Body of pancreas (tissue), 4 donors: ENCODE data around the gene WIPF3. TPM values are rescaled to one million over a fixed set of nuclear protein-coding genes. Genes with fewer than 3 reads are reported as not detected.

ENCODE experiments used
- ATAC-seq: fragments of 150-250 bp; one replicate; pipeline ENCODE4 v1.9.1; 2016
- DNase-seq, 4 donors: peaks; one replicate each; pipeline ENCODE4 v3.0.0-alpha.2; 2019
- H3K27ac ChIP-seq, 4 donors: fragments of 200-600 bp; sonication (generic); 1 replicate in 3 of 4; 2 replicates in 1 of 4; pipeline versions ENCODE4 v1.5.1 to v1.6.1; 2016 to 2019; ENCODE audit warnings: mild to moderate bottlenecking in 1 of 4, mixed read lengths in 1 of 4, moderate library complexity in 1 of 4
- H3K27me3 ChIP-seq, 2 donors: fragments of 200-600 bp; sonication (generic); one replicate each; pipeline ENCODE4 v1.6.0; 2016; ENCODE audit warnings: mild to moderate bottlenecking in 1 of 2
- H3K36me3 ChIP-seq, 2 donors: fragments of 200-600 bp; sonication (generic); replicated peaks in 1 of 2; 2 replicates each; pipeline ENCODE4 v1.5.1; 2016; ENCODE audit warnings: low read depth in 2 of 2; ENCODE audit not compliant: insufficient read depth in 1 of 2
- H3K4me1 ChIP-seq: fragments of 200-600 bp; sonication (generic); one replicate; pipeline ENCODE4 v1.6.0; 2016
- H3K4me3 ChIP-seq, 2 donors: fragments of 200-600 bp; sonication (generic); 1 replicate in 1 of 2; 2 replicates in 1 of 2; pipeline ENCODE4 v1.5.1; 2016 to 2019
- H3K9me3 ChIP-seq, 3 donors: fragments of 200-600 bp; sonication (generic); 1 replicate in 2 of 3; 2 replicates in 1 of 3; pipeline ENCODE4 v1.5.1; 2016
- POLR2A ChIP-seq, 3 donors: fragments of 450-650 bp; IDR thresholded peaks; one replicate each; pipeline ENCODE4 v1.6.1; 2016; ENCODE audit warnings: antibody characterized with exemption in 3 of 3, mild to moderate bottlenecking in 2 of 3
- WGBS, 2 donors: methylation state at CpG; one replicate each; pipeline ENCODE4 v1.1.5; 2017; 5-methylcytosine and 5-hydroxymethylcytosine counted together
- intact Hi-C: fragments of 100-400 bp; cut with DNase I; formaldehyde crosslinking; loops from one replicate; pipeline ENCODE4 v1.15.1; 2023
- total RNA-seq, 2 donors: library from RNA; depleted of rRNA; stranded (reverse); fragments of >200 nt; gene quantifications; one replicate each; pipeline ENCODE4 v1.1.0, GENCODE V29; 2016
- TF ChIP-seq, protein P1 (sequence below), 7 experiments: fragments of 450-650 bp in 4 of 7; fragments of 200-600 bp in 3 of 7; sonication (generic) in 3 of 7; IDR thresholded peaks; one replicate each; pipeline ENCODE4 v1.5.1; 2016 to 2019; ENCODE audit warnings: antibody characterized with exemption in 7 of 7

The WIPF3 gene
- total RNA-seq, 2 donors from 2014 or later, result 0.33 to 1.0 TPM

DNA sequence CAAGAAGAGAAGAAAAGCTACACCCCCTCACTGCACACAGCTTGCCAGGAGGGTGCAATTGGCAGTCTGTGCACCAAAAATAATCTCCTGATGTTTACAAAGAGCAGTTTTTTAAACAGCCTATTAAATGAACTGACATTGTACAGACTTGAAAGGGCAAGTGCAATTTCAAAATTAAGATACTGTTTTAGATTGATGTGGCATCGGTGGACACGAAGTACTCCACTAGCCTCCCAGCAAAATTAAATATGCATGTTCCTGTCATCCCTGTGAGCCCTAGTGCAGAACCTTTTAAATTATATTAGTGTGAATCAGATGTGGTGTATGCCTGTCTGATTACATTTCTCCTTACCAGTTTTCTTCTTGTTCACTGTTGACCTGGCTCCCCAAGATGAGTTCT, 87.9 kb downstream of the WIPF3 start:
- no peak overlapping the region for H3K4me3 ChIP-seq
- TF ChIP-seq, protein P1, sequence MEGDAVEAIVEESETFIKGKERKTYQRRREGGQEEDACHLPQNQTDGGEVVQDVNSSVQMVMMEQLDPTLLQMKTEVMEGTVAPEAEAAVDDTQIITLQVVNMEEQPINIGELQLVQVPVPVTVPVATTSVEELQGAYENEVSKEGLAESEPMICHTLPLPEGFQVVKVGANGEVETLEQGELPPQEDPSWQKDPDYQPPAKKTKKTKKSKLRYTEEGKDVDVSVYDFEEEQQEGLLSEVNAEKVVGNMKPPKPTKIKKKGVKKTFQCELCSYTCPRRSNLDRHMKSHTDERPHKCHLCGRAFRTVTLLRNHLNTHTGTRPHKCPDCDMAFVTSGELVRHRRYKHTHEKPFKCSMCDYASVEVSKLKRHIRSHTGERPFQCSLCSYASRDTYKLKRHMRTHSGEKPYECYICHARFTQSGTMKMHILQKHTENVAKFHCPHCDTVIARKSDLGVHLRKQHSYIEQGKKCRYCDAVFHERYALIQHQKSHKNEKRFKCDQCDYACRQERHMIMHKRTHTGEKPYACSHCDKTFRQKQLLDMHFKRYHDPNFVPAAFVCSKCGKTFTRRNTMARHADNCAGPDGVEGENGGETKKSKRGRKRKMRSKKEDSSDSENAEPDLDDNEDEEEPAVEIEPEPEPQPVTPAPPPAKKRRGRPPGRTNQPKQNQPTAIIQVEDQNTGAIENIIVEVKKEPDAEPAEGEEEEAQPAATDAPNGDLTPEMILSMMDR (IDR thresholded peaks at IDR 0.05), result no peak
- TF ChIP-seq POLR2A (IDR thresholded peaks at IDR 0.05), result no peak
- ATAC-seq (no peak), DNase-seq (no peak)
- H3K9me3 ChIP-seq, result no peaks in the 10 kb centered on the region
- no peak overlapping the region for H3K27ac ChIP-seq
- WGBS, 2 donors, result 72 to 79% methylated on average over 2 of the region's 2 CpGs
- intact Hi-C loops, result no loop called here
- no peaks in the 10 kb centered on the region for H3K36me3 ChIP-seq
- no peaks in the 10 kb centered on the region for H3K4me1 ChIP-seq
- H3K27me3 ChIP-seq, result no peaks in the 10 kb centered on the region

DNA sequence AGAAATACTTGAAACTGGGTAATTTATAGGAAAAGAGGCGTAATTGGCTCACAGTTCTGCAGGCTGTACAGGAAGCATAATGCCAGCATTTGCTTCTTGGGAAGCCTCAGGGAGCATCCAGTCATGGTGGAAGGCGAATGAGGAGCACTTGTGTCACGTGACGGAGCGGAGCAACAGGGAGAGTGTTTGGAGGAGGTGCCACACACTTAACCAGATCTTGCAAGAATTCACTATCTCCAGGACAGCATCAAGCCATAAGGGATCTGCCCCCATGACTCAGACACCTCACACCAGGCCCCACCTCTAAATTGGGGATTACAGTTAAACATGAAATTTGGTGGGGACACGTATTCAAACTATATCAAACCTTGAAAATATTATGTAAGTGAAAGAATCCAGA, 89.3 kb downstream of the WIPF3 start:
- WGBS, 2 donors, result 78 to 87% methylated on average over 6 of the region's 6 CpGs
- no peak for TF ChIP-seq POLR2A (IDR thresholded peaks at IDR 0.05)
- TF ChIP-seq, protein P1 (IDR thresholded peaks at IDR 0.05), result no peak
- Histone ChIP-seq H3K36me3 (no peaks in the 10 kb centered on the region), H3K9me3 (no peaks in the 10 kb centered on the region), H3K27ac (no peak overlapping the region), H3K4me3 (no peak overlapping the region), H3K4me1 (no peaks in the 10 kb centered on the region), H3K27me3 (no peaks in the 10 kb centered on the region)
- intact Hi-C loops, result no loop called here
- no peak for DNase-seq
- no peak for ATAC-seq

DNA sequence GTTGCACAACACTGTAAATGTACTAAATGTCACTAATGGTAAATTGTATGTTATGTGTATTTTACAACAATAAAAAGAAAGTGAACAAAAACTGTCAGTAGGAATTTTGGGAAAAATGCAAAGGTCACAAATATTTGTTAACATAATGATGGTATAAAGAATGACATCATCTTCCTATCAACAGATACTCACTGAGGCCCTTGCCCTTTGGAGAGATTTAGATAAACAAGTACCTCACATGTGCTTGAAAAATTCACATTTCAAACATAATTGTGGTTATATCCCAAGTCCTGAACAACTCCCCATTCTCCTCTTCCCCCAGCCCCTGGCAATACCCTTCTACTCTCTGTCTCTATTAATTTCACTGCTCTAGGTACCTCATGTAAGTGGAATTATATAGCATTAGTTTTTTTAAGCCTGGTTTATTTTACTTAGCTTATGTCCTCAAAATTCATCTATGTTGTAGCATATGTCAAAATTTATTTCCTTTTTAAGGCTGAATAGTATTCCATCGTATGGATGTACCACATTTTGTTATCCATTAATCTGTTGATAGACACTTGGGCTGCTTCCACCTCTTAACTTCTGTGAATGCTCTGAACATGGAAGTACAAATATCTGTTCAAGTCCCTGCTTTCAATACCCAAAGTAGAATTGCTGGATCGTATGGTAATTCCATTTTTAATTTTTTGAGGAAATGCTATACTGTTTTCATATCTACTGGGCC, 90.5 kb downstream of the WIPF3 start:
- no peaks in the 10 kb centered on the region for H3K9me3 ChIP-seq
- 94 to 98% methylated on average over 2 of the region's 2 CpGs for WGBS, 2 donors
- intact Hi-C loops, result no loop called here
- no peaks in the 10 kb centered on the region for H3K27me3 ChIP-seq
- H3K27ac ChIP-seq, result no peak overlapping the region
- ATAC-seq, result no peak
- no peaks in the 10 kb centered on the region for H3K36me3 ChIP-seq
- no peaks in the 10 kb centered on the region for H3K4me1 ChIP-seq
- H3K4me3 ChIP-seq, result no peak overlapping the region
- TF ChIP-seq, protein P1 (IDR thresholded peaks at IDR 0.05), result no peak
- no peak for TF ChIP-seq POLR2A (IDR thresholded peaks at IDR 0.05)
- no peak for DNase-seq

DNA sequence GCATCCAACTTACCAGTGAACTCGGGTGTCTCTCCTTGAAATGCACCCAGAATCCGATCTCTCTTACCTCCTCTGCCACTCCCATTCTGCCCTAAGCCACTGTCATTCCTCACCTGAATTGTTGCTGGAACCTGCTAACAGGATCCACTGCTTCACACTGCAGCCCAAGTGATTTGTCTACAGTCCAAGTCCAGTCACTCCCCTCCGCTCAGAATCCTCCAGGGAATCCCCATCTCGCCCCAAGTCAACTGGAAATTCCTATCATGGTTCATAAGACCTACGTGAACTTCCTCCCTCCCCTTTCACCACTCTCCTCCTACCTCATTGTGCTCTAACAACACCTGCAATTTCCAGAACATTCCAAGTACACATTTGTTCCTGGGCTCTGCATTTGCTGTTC, 92.0 kb downstream of the WIPF3 start:
- H3K4me3 ChIP-seq, result no peak overlapping the region
- no peak for TF ChIP-seq POLR2A (IDR thresholded peaks at IDR 0.05)
- TF ChIP-seq, protein P1 (IDR thresholded peaks at IDR 0.05), result no peak
- no peaks in the 10 kb centered on the region for H3K36me3 ChIP-seq
- no peaks in the 10 kb centered on the region for H3K27me3 ChIP-seq
- ATAC-seq (no peak), DNase-seq (no peak)
- H3K4me1 ChIP-seq, result no peaks in the 10 kb centered on the region
- no peaks in the 10 kb centered on the region for H3K9me3 ChIP-seq
- WGBS, 2 donors, result 70 to 81% methylated on average over 5 of the region's 5 CpGs
- no peak overlapping the region for H3K27ac ChIP-seq
- intact Hi-C loops, result no loop called here

DNA sequence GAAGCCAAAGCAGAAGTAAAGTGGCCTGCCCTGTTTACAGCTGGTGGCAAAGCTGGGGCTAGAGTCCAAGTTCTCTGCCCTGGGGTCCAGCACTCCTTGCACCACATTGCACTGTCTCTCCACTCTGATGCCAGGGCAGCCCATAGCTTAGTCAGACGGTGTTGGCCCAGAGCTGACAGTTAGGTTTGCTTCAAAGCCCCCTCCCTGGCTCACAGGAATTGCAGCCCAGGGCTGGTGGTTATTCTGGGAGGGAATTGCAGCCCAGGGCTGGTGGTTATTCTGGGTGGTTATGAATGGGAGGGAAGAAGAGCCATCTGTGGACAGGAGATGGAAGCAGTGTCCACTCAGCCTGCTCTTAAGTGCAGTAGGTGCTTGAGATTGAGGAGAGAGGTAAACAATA, 94.4 kb downstream of the WIPF3 start:
- Histone ChIP-seq H3K36me3 (no peaks in the 10 kb centered on the region), H3K9me3 (no peaks in the 10 kb centered on the region), H3K27me3 (no peaks in the 10 kb centered on the region), H3K27ac (no peak overlapping the region), H3K4me1 (no peaks in the 10 kb centered on the region), H3K4me3 (no peak overlapping the region)
- no peak for ATAC-seq
- intact Hi-C loops, result no loop called here
- DNase-seq, result no peak
- 40% methylated on average over 1 of the region's 1 CpG; no CpG with 5 or more reads in 1 of the 2 donors for WGBS, 2 donors
- TF ChIP-seq, protein P1 (IDR thresholded peaks at IDR 0.05), result no peak
- no peak for TF ChIP-seq POLR2A (IDR thresholded peaks at IDR 0.05)
